NCI-H748 (cell line): ENCODE results near the gene GRIK1.

Experiments used
- DNase-seq: peaks from one replicate; lab custom pipeline; 2025; ENCODE audit not compliant: unreplicated experiment; lab: John Stamatoyannopoulos, UW

The GRIK1 gene

DNA sequence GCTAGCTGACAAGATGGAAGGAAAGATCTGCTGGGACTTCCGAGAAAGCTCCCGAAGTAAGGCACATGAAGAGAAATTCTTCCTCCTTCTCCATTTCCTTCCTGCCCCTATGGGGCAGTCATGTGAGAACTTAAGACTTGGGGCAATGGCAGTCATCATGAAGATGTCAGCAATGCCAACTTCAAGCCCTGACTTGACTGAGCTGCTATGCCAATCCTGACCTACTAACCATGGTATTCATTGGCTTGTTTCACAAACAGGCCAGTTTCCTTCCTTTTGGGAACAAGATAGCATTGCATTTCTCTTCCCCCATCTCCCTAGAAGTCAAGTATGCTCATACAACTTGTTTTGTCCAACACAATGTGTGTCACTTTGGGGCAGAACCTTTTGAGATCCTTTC is 25.5 kb downstream of the GRIK1 start:
- DNase-seq = no peak

DNA sequence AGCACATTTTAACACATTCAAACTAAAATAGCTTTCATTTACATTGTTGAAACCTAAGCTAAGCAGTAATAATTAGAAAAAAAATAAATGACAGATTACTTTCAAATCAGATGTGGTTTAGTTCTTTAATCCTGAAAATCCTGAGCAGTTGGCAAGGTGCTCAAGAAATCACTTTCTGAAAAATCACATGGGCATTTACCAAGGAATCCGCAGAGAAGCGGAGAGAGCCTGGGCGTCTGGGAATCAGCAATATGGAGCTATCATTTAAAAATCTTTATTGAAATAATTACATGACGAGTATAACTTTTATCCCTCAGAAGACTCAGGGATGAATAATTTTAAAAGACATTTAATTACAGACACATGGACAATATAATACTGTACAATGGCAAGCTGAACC is 30.2 kb downstream of the GRIK1 start:
- no peak for DNase-seq

DNA sequence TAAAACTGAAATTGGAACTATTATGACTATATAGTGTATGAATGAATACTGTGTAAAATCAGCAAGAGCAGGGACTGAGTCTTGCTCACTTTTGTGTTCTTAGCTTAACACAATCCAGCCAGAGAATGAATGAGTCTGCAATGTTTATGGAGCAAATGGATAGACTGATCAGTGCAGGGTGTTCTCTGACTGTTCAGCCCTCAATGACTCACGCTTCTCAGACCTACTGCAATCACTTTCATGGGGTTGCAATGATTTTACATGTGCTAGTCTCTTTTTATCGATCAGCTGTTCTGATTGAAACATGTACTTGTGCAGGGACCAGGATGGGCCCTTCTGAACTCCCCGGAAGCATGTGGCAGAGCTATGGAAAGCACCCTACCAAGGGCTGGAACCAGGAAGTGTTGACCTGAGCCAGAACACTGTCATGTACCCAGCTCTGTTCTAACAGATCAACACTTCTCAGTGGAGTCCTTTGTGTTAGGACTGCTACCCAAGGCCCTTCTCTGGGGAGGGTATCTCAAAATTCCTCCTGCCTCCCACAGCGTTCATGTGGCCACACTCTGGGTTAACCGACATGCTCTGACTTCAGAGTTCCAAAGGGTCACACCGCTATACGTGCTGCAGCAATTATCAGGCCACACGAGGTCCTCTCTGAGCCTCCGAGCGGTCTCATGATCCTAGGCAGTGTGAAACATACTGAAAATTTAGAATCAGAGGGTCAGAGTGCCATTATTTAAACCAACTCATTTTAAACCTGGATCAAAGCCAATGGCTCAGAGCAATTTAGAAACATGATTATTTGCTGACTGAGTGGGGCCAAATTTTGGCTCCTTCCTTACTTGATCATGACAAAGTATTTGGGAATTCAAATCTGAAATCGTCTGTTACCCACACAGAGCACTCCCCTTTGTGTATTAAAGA is 35.2 kb downstream of the GRIK1 start:
- DNase-seq = no peak

DNA sequence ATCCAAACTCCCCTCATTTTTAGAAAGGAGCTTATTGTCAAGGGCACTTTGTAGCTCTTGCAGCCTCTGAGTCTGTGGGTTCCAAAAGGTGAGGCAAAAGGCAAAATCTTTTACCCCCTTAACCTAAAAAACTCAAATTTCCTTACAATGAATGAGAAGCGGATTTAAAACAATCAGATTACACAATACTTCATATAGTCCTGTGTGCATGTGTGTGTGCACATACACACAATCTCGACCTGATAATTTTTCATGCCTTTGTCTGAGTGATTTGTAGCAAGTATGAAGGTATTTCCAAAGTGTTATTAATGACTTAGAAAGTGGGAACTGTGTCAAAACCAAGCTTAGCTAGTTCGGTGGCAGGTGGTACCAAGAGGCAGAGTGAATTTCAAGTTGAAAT is 42.9 kb downstream of the GRIK1 start:
- no peak for DNase-seq

DNA sequence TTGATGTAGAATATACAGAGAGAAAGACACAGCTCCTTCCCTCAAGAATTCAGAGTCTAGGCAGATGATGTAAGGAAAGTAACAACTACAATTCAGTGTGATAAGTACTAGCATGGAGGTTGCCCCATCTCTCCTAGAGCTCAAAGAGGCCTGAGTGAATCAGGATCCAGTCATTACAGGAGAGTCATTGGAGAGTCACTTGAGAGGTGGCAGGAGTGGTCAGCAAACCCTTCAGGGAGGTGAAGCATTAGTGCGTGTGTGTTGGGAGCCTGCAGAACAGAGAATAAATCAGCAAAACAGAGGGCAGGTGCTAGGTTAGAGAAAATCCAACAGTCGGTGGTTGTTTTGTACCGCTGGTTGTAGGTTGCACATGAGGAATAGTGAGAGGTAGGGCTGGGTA is 46.1 kb downstream of the GRIK1 start:
- DNase-seq = no peak

DNA sequence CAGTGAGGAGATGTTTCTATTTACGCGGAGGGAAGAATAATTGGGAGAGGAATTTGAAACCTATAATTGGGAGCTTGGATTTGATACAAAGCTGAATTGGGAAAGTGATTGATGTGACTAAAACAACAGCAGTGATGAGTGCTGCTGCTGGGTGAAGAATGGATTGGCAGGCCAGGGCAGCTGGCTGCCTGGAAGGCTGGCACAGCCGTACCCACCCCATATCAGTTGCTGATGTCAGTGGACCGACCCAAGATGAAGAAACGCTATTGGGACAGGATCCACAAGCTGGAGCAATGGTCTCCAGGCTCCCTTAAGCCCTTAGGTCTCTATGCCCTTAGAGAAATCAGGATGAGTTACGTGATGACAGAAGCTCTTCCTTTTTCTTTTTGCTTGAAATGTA is 47.4 kb downstream of the GRIK1 start:
- DNase-seq = peak; percentile 2

DNA sequence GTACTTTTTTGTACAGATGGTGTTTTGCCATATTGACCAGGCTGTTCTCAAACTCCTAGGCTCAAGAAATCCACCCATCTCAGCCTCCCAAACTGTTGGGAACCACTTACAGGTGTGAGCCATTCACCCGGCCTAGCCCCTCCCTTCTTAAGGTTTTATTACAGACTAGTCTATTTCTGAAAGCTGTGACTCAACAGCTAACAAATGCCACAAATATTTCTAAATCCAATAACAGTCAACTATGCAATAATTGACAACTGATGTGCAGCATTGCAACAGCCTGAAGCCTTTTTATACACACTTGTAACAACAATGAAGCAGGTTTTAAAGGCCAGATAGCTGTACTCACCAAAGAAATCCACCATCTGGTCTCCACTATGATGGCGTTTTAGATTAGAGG is 51.4 kb downstream of the GRIK1 start:
- no peak for DNase-seq

DNA sequence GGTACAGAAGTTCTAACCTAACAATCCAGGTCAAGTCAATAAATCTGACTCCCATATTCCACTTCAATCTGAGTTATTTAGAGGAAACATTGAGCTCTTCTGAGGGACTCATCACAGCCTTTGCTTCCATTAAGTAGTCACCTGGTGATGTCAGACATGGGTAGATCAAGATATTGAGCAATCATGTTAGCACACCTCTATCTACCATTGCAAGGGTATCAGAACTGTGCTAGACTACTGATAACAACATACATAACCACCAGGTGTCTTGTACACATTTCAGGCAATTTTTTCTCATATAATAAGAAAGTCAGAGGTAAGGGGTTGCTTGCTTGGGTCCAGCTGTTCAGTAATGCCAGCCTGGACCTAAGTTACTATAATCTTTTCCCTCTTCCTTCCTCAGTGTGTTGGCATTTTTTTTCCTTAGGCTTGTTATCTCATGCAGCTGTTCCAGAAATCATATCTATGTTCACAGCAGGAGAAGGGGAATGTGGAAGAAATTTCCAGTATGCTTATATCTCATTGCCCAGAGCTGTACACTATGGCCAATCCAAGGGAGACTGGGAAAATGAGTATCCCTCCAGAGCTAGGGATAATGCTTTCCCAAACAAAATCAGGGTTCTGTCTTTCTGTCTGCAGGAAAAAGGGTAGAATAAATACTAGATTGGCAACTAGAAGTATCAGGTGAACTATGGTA is 52.3 kb downstream of the GRIK1 start:
- no peak for DNase-seq

DNA sequence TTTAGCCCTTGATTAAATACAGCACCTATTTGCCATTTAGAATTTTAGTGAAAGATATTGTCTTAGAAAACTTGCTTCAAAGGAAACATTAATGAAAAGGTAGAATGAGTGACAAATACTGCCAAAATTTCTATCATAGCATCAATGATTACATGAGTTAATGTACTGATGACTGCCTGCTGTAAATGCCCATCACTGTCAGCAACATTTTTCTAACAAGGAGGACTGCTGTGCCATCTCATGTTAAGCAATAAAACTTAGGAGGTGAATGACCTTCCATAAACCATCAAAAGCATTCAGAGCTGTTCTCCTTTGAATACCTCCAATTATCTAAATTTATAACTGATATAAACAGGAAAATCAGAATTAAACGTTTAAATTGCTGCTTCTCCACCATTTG is 54.3 kb downstream of the GRIK1 start:
- DNase-seq = no peak

DNA sequence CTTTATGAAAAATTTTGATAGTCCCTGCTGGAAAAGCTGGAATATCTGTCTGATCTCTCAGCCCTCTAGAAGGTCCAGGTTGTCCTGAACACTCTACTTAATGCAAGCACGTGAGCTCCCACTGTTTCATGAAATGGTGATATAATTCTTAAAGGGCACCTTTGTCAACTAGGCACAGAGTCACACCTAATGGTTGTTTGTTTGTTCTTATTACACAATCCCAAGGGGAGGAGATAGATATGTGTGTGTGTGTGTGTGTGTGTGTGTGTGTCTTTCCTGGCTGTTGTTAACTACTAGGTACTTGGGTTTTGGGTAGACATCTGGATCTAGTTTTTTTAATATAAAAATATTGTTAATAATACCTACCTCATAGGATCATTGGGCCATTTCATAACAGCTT is 63.9 kb downstream of the GRIK1 start:
- no peak for DNase-seq

DNA sequence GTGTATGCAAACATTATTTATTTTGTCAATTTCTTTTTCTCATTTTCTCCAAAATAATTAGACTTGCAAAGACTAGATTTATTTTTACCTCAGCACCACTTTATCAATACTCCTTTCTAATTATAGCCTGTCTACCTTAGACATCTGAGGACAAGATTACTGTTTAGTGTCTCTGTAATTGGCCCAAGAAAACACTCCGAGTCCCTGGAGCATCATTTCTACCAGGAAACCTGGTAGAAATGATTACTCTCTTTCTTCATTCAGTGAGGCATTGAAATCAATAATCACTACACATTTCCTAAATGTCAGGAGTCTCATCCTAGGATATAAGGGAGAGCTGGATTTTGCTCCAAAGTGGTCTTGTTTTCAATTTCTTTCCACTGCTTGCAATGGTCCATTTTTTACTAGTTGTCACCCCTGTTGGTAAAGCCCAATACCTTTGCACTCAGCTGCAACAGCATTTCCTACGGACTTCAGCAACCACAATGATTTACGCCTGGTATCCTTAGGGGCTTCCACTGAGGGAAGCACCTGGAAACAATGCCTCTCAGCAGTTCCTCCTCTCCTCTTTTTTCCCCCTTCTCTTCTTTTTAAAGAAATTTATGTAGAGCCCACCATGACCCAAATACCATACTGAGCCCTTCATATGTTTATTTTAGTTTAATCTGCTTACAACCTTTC is 64.6 kb downstream of the GRIK1 start:
- no peak for DNase-seq

DNA sequence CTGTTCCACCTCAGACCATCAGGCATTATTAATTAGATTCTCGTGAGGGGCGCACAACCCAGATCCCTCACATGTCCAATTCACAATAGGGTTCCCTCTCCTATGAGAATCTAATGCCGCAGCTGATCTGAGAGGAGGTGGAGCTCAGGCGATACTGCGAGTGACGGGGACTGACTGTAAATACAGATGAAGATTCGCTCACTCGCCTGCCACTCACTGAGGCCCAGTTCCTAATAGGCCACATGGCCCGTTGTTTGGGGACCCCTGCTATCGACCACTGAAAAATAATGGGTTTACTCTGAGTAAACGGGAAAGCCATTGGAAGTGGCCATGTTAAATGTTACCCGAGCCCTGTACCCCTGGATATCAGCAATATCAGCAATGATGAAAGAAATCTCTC is 65.9 kb downstream of the GRIK1 start:
- no peak for DNase-seq

DNA sequence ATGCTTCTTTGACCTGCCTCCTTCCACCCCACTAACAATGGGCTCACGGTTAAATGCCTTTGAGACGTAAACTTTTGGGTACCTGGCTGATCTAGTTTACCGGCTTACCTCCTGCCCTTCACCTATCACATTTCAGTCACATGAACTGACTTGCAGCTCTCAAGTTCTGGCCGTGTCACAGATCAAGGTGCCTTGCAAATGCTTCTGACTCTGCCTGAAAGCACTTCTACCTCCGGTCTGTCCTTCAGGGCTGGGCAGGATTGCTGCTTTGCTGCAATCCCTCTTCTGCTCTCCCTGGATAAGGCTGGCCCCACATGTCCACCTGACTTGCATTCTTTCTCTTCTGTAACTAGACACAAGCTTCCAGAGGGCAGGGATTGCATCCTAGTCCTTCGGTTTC is 69.0 kb downstream of the GRIK1 start:
- DNase-seq = no peak

DNA sequence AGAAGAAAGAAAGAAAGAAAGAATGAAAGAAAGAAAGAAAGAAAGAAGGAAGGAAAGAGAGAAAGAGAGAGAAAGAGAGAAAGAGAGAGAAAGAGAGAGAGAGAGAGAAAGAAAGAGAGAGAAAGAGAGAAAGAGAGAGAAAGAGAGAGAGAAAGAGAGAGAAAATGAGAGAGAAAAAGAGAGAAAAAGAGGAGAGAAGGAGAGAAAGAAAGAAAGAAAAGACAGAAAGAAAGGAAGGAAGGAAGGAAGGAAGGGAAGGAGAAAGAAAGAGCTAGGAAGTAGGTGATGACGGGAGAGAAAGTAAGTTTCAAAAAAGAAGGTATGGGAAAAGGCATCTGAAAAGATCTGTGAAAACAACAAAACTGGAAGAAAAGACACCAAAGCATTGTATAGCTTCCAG is 72.0 kb downstream of the GRIK1 start:
- no peak for DNase-seq

DNA sequence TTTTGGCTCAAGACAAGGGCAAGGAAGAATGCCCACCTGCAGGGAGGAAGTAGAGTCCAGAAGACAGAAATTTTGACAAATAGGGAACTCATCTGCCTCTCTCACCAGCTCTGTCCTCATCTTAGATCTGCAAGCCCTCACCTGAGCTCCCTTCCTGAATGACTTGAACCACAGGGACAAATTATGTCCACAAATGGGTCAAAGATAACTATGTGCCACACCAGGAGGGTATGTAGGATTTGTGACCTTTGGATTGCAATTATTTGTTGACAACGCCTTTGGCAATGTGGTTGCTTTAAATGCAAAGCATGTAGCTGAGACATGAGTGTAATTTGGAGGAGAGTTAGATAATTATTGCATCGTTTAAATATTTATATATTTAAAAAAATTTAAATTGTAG is 79.5 kb downstream of the GRIK1 start:
- DNase-seq = no peak

DNA sequence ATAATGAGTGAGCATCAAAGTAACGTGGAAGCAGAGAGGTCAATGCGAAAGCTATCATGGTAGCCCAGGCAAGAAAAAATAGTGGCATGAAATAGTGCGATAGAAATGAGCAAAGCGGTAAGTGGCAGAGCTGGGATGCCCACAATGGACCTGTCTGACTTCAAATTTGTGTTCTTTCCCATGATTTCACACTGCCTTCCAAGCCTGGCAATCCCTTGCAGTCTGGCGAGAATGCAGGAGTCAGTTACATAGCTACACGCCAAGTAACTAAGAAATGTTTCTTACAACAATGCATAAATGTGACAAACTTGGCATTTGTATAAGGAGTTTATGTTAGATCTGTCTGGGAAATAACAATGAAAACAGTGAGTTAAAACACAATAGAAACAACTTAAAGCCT is 82.6 kb downstream of the GRIK1 start:
- DNase-seq = no peak

DNA sequence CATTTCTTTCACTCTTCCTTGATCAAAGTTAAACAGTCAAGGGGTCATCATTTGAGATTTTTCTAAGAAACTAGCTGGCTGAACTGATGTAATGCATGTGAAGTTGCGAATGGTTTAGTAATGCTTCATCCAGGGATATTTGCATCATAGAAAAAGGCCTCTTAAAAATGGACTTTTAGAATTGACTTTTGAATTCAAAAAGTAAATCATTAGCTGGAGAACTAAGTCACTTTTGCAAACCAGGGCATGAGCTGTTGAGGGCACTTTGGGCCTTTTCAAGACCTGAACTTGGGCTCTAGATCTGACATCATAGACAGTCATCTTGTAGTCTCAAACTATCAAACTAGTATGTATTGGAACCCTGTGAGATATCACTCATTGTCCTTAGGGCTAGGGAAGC is 85.0 kb downstream of the GRIK1 start:
- DNase-seq = no peak

DNA sequence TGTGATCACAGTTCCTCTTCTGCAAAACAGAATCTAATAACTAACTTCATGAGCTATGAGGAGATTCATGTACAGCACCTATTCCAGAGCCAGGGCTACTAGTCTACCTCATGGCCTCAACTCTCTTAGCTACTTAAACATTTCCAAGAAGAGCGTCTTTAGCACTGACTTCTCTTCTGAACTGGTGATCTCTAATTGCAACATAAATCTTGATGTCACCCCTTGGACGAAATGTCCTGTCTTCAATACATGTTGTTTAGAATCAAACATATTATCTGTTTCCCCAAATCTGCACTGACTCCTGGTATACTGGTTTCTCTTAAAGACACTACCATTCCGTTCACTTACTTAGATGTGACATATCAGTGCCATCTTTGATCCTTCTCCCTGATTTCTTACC is 88.2 kb downstream of the GRIK1 start:
- no peak for DNase-seq

DNA sequence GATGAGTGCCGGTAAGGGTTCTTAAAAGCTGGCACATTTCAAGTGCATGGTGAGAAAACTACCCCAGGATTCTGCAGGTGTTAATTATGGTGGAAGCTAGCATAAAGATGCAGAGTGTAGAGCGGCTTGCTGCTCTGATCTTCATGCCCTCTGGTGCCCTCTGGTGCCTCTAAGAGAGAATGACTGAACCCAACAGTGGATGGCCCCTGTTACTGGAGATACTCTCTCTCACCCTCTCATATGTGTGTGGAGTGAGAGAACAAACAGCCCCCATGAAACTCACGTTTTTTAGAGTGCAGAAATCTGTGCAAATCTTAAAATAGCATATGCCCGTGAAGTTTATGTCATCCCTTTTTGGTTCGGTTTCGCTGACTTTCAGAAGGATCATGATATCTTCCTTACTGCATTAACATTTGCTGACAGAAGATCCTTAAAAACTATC is 90.0 kb downstream of the GRIK1 start:
- DNase-seq = peak; percentile 33

DNA sequence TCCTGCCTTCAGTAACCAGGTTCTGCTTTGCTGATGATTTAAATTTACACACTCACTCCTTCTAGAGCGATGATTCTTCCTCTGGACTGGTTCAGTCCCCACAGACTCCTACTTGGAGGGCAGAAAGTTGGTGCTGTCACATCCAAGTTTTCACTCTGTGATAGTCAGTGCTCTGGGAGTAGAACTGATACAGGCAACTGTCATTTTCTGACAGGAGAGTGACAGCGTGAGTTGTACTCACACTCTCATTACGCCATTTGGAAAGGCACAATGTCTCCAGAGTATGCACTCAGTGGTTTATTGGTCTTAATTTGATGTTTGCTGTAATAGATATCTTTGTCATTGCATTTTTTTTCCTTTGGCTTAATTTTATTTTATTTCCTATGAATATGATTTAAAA is 96.0 kb downstream of the GRIK1 start:
- DNase-seq = no peak

DNA sequence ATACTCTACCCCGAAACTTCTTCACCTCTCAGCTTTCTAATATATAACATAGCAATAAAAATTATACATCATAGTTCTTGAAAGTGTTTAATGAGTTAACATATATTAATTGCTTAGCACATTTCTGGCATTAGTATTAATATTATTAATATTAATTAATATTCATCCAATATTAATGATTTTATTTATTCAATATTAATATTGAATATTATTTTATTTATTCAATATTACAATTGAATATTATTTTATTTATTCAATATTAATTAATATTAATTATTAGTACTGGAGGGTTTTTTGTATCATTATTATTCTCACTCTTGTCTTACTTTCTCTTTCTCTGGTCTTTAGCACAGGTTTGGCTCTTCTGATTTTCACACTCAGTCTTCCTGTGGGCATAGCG is 105.2 kb downstream of the GRIK1 start:
- DNase-seq = no peak

DNA sequence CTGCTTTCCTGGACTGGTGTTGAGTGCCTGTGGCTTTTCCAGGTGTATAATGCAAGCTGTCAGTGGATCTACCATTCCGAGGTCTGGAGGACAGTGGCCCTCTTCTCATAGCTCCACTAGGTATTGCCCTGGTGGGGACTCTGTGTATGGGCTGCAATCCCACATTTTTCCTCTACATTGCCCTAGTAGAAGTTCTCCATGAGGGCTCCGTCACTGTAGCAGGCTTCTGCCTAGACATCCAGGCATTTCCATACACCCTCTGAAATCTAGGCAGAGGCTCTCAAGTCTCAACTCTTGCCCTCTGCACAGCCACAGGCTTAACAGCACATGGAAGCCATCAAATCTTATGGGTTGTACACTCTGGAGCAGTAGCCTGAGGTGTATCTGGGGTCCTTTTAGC is 107.6 kb downstream of the GRIK1 start:
- no peak for DNase-seq
